ENCODE data around the gene EXOSC2.
A peak's percentile ranks its signal among the peaks of the same experiment; 100 is the strongest.

Gene EXOSC2

DNA sequence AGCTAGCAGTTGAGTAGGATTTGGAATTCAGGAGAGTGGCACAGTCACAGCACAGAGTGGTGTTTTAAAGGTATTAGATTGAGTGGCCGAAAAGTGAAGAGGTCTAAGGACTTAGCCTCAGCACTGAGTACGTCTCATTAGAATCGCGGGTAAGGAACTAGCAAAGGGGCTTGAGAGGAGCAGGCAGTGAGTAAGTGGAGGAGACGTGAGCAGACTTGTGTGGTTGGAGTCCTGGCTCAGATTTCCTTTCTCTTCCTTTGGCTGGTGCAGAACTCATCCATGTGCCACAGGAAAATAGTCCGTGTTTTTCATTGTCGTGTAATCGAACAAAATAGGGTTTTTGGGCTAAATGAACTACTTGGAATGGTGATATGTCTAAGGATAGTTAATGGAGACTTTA lies 3.4 kb downstream of the EXOSC2 start:
- DNase-seq (ENCODE audit: low spot score), result no peak

DNA sequence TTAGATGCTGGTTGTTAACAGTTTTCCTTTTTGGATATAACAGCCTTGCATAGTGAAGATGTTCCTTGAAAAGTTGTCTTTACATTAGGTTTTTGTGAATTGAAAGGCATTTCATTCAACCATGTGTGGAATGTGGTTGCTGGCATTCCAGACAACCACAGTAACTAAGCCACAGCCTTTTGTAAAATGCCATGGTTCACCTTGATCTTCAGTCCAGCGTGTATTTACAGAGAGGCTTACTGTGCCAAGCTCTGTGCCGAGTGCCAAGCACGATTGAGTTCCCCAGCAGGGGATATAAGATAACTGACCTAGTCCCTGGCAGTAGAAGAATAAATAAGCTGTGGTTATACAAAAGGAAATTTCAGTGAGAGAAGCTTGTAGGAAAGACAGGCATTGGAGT lies 4.9 kb downstream of the EXOSC2 start:
- no peak for DNase-seq (ENCODE audit: low spot score)

GRCh38 chr9:130699047-130699446 lies 5.5 kb downstream of the EXOSC2 start:
- DNase-seq (ENCODE audit: low spot score), result no peak

- peak; percentile 71 for DNase-seq (ENCODE audit: low spot score)
Measured at GRCh38 chr9:130701059-130702022, 7.8 kb downstream of the EXOSC2 start.

GRCh38 chr9:130703501-130703900 lies 9.9 kb downstream of the EXOSC2 start:
- no peak for DNase-seq (ENCODE audit: low spot score)

DNA sequence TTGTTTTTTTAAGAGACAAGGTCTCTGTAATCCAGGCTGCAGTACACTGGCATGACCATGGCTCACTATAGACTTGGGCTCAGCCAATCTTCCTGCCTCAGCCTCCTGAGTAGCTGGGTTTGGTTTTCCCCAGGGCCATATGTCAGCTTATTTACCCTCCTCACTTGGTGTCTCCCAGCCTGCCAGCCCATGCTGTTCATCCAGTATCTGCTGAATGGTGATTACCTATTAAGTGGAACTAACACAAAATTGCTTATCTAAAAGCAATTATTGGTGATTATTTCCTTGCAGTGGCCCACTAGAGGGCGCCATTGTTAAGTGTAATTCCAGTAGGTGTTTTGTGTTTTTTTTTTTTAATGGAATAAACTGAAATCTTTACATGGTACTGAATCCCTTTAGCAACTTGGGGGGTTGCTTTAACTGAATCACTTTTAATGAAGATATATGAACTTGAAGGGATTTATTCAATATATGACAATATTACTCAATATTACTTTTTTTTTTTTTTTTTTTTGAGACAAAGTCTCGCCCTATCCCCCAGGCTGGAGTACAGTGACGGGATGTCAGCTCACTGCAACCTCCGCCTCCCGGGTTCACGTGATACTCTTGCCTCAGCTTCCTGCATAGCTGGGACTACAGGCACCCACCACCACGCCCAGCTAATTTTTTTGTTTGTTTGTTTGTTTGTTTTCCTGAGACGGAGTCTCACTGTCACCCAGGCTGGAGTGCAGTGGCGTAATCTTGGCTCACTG lies 13.8 kb downstream of the EXOSC2 start:
- peak; percentile 64 for DNase-seq (ENCODE audit: low spot score)

DNA sequence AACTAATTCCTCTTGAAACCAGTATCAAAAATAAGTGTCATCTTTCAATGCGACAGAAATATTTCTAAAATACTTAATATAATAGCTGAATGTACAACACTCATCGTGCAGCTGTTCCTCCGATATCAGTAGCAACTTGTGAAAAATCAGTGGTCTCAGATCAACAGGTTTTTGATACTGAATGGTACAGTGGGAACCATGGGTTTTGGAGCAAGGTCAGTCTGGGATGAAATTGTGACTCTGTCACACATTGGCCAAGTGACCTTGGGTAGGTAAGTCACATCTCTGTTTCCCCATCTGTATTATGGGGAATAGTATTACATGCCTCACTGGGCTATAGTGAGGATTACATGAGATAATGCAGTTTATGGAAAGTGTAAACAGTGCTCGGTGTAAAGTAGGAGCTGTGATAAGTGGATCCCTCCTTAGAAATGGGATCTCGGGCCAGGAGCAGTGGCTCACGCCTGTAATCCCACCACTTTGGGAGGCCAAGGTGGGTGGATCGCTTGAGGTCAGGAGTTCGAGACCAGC lies 17.3 kb downstream of the EXOSC2 start:
- no peak for DNase-seq (ENCODE audit: low spot score)

GRCh38 chr9:130711469-130711868 lies 17.9 kb downstream of the EXOSC2 start:
- DNase-seq (ENCODE audit: low spot score), result no peak

- peak; percentile 97 for DNase-seq (ENCODE audit: low spot score)
Measured at GRCh38 chr9:130712564-130713285, 19.1 kb downstream of the EXOSC2 start.

DNA sequence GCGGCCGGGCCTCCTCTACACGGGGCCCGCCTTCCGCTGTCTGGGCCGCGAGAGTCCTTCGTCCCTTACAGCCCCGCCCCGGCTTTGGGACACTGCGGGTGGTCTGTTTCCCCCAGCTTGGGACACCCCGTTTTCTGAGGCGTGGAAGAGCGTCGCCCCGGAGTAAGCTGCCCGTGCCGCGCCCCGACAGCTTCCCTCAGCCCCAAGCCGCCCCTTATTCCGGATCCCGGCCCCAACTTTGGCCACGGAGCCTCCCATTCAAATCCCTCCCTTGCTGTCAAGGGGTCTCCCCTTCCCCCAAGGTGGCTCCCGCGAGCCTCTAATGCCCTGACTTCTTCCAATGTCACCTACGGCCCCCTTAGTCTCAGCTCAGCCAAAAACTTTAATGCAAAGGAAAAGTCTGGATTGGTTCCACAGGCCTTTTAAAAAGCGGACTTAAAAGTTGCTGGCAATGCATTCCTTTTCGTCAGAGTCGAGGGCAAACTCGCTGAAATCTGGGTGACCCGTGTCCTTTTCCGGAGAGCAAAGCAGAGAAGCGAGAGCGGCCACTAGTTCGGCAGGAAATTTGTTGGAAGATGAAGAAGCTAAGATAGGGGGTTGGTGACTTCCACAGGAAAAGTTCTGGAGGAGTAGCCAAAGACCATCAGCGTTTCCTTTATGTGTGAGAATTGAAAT lies 19.8 kb downstream of the EXOSC2 start:
- DNase-seq (ENCODE audit: low spot score), result peak; percentile 63

GRCh38 chr9:130714586-130715110 lies 21.1 kb downstream of the EXOSC2 start:
- DNase-seq (ENCODE audit: low spot score), result peak; percentile 26

- no peak for DNase-seq (ENCODE audit: low spot score)
Measured at GRCh38 chr9:130715270-130715669, 21.7 kb downstream of the EXOSC2 start.

- no peak for DNase-seq (ENCODE audit: low spot score)
Measured at GRCh38 chr9:130718562-130718961, 25.0 kb downstream of the EXOSC2 start.

- no peak for DNase-seq (ENCODE audit: low spot score)
Measured at GRCh38 chr9:130720762-130721161, 27.2 kb downstream of the EXOSC2 start.

GRCh38 chr9:130728721-130729120 lies 35.1 kb downstream of the EXOSC2 start:
- DNase-seq (ENCODE audit: low spot score), result peak; percentile 42

GRCh38 chr9:130729145-130729544 lies 35.6 kb downstream of the EXOSC2 start:
- no peak for DNase-seq (ENCODE audit: low spot score)

- no peak for DNase-seq (ENCODE audit: low spot score)
Measured at GRCh38 chr9:130731355-130731754, 37.8 kb downstream of the EXOSC2 start.

GRCh38 chr9:130732136-130732535 lies 38.6 kb downstream of the EXOSC2 start:
- DNase-seq (ENCODE audit: low spot score), result no peak

GRCh38 chr9:130732793-130733221 lies 39.2 kb downstream of the EXOSC2 start:
- no peak for DNase-seq (ENCODE audit: low spot score)

DNA sequence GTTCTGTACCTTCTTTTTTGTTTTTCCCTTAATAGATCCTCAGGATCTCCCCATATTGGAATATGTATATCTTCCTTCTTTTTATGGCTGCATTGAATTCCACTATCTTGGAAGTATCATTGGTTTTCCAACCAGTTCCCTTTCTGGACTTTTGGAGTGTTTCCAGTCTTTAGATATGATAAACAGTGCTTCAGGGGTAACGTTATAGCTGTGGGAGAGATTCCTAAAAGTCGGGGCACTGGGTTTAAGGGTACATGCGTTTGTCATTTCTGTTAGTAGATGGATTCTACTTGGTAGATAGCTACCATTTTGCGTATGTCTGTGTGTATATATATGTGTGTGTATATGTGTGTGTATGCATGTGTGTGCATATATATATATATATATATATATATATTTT lies 42.0 kb downstream of the EXOSC2 start:
- no peak for DNase-seq (ENCODE audit: low spot score)

DNA sequence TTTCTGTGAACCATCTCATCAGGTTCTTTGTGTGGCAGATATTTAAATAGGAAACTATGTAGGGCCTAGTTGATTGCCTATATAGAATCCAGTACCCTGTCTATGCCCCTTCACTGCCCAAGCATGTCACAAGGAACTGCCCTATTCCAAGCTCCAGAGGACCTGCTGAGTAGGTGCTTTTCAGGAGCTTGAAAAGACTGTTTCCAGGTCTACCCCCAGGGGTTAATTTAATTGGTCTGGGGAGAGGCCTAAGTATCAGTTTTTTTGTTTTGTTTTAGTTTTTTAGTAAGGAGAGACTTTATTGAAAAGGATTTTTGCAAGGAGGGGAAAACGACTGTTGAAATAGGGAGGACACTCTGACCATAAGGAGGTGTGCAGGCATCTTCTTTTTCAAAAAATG lies 43.3 kb downstream of the EXOSC2 start:
- no peak for DNase-seq (ENCODE audit: low spot score)

Data from kidney capillary endothelial cell (primary cell).